HG03342 (cell line): ENCODE data around the gene LILRA6.
"Not testable (repeated sequence)": the region's sequence is repeated elsewhere in the genome, so short reads cannot be mapped to it uniquely, and the experiment has no call there.

ENCODE experiments used
- ATAC-seq: cut with Tn5 transposase; IDR thresholded peaks from one replicate; pipeline ENCODE4 v1.9.1; 2021; ENCODE audit warnings: mild to moderate bottlenecking, moderate library complexity; ENCODE audit not compliant: unreplicated experiment

LILRA6 gene

DNA sequence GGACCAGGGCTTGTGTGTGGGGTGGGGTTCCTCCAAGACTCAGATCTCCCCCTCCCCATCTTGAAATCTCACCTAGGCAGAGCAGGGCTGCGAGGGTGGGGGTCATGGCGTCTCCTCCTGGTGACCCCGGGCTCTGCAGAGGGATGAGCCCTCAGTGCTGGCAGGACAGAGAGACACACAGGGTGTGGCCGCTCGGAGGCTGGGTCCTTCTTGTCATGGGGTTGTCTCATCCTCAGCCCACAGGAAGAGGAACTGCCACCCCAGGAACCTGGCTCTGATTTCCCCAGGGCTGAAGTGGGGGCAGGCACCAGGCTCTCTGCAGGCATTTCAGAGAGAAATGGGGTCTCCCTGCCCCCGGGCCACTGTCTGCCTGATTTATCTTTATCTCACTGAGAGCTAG is at the start of gene LILRA6:
Gene LILRA6, minus strand, starts transcription at position 145 of the 400 bp plus-strand sequence.
- ATAC-seq = not testable (repeated sequence)

- ATAC-seq = not testable (repeated sequence)
Observed at GRCh38 chr19:54289160-54289559, 46.6 kb upstream of the LILRA6 start.

DNA sequence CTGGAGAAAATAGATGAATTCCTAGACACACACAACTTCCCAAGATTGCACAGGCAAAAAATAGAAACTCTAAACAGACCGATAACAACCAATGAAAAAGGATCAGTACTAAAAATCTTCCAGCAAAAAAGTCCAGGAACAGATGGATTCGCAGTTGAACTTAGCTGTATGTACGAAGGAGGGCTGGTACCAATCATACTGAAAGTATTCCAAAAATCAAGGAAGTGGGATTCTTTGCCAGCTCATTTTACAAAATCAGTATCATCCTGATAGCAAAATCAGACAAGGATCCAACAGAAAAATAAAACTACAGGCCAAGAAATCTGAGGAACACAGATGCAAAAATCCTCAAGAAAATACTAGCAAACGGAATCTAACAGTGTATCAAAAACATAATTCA is 44.9 kb upstream of the LILRA6 start:
- ATAC-seq = no peak

DNA sequence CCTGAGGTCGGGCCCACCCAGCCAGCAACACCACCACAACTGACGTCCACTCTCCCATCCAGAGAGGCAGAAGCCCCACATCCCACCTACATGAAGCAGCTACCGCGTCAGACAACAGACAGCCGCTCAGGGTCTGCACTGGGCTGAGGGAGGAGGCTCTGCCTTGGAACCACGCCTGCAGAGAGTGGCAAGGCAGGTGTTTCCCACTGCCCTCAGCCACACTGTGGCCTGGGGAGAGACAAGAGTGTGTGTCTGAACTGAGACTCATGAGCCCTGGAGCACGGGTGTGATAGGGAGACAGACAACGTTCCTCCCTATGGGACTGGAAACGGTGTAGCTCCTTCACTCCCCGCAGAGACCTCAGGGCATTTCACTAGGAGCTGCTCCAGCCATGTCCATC is 43.7 kb upstream of the LILRA6 start:
- ATAC-seq = not testable (repeated sequence)

- ATAC-seq = not testable (repeated sequence)
Observed at GRCh38 chr19:54285427-54286056, 43.0 kb upstream of the LILRA6 start.

GRCh38 chr19:54282686-54283470 is 40.3 kb upstream of the LILRA6 start:
- no peak for ATAC-seq

- ATAC-seq = not testable (repeated sequence)
Observed at GRCh38 chr19:54281729-54282075, 39.1 kb upstream of the LILRA6 start.

DNA sequence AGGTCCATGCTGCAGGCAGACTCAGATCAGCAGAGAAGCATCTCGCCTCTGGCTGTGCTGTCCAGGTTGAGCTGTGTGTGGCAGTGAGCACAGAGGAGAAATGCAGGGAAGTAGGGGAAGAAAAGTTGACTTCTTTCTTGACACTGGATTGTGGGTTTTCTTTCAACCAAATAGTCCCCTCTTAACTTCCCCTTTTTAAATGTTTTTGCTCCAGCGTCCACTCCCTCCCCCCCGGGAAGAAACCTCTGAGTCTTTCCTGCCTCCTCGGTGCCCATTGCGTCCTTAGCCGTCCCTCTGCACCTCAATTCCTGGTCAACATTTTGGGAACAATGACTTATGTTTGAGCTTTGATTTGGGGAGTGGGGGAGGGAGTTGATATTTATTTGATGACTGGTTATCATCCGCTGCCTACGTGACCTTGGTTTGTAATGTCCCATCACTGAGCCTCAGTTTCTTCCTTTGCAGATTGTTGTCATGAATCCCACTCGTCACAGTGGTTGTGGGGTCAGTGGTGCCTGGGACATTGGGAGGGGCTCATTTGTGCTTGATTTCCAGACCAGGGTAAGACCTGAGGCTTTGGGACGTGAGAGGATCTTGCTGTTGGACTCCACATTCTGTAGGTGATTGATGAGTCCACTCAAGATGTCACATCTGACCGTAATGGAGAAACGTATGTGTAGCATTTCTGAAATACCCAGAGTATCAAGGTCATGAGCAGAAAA is 38.6 kb upstream of the LILRA6 start, which contains the start of gene LILRB2:
Gene LILRB2, minus strand, starts transcription at position 104 of the 722 bp plus-strand sequence. CDS start 614 bp downstream, outside the sequence.
- no peak for ATAC-seq

- not testable (repeated sequence) for ATAC-seq
Observed at GRCh38 chr19:54280441-54280840, 37.9 kb upstream of the LILRA6 start.

GRCh38 chr19:54280025-54280424 is 37.4 kb upstream of the LILRA6 start:
- ATAC-seq = not testable (repeated sequence)

DNA sequence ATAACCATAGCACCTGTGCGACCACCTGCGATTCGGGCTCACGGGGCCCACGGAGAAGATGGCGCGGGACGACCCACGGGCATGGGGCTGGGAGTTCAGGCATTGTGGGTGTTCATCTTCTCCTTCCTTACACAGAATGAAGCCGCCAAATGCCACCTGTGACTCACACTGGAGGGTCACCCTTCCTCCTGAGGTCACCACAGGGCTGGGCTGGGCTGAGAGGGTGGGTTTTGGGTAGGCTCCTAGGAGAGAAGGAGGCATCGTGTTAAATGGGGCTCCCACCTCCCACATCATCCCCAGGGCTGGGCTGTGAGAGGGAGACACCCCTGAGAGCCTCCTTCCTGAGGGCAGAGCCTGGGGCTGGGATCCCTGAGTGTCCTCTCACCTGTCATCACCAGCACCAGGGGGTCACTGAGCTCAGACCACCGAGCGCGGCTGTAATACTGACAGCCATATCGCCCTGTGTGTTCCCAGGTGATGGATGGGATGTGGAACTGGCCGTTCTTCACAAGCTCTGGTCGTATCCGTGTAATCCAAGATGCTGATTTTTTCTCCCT is 36.9 kb upstream of the LILRA6 start:
- ATAC-seq = no peak

GRCh38 chr19:54278571-54279195 is 36.1 kb upstream of the LILRA6 start:
- ATAC-seq = not testable (repeated sequence)

DNA sequence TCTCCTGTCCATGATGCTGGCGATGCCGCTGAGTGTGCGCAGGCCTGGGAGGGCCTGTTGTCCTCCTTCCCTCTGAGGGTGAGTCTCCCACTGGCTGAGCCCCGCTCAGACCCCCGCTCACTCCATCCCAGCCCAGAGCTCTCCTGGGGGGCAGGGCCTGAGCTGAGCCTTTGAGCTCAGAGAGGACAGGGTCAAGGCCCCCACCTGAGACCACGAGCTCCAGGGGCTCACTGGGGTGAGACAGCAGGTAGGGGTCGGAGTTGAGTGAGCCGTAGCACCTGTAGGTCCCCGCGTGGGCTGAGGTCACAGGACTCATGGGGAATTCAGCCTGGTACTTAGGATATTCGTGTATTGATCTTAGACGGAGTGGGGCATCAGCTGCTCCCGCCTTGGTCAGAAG is 35.5 kb upstream of the LILRA6 start:
- ATAC-seq = not testable (repeated sequence)

- ATAC-seq = not testable (repeated sequence)
Observed at GRCh38 chr19:54277111-54277615, 34.6 kb upstream of the LILRA6 start.

DNA sequence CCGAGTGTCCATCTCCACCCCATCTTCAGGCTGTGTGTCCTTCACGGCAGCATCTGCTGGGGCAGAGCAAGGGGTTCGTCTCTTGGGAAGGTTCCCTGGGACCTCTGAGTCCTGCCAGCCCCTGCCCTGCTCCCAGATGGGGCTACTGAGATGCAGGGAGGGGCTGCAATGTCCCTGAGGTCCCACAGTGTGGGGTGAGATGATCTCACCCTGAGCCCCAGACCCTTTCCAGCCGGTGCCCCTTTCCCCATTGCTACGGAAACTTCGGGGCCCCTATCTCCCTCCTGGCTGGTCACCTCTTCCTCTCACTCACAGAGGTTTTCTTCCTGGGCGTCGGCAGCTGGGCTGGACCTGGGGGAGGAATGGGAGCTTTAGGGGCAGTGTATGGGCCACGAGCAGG is 33.4 kb upstream of the LILRA6 start:
- no peak for ATAC-seq

DNA sequence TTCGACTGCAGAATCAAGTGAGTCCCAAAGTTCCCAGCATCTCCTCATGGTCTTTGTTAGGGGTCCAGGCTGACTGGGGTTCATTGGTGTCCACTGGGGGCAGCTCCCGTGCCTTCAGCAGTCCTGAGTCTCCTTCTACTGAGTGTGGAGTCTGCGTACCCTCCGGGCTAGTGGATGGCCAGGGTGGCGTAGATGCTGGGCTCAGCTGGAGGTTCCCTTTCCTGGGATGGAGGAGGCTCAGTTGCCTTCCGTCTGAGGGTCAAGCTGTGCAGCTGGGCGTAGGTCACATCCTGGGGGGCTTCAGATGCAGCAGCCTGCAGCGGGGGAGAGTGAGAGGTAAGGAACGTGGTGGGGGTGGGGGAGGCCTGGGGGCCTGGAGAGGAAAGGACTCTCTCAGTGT is 31.9 kb upstream of the LILRA6 start:
- not testable (repeated sequence) for ATAC-seq

DNA sequence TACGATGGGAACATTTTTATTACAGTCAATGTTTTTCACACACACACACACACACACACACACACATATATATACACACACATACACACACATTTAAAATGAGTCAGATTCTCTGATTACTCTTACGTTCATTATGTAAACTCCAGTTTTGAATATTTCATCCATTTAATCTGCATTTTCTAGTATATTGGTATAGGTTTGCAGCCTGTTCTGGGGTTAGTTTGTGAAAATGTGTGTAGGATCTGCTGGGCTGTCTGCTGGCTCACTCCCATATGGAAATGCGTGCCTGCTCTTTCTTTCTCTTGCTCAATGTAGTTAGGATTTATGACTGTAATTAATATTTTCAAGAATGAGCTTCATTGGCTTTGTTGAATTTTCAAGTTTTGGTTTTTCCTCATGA is 31.2 kb upstream of the LILRA6 start:
- ATAC-seq = no peak

DNA sequence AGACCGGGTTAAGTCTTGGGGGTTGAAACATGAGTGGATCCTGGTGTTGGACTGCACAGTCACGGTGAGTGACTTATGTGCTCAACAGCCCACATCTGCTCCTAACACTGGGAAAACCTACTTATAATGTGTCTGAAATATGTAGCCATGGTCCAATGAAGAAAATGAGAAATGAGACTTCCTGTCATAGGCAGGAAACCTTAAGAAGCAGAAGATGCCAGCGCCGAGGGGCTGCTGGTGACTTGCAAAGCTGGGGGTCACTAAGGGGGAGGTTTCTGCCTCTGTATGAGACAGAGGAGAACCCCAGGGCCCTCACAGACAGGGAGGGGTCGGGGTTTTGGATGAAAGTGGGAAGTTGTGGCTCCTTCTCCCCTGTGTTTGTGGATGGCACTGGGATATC is 29.6 kb upstream of the LILRA6 start:
- ATAC-seq = not testable (repeated sequence)

DNA sequence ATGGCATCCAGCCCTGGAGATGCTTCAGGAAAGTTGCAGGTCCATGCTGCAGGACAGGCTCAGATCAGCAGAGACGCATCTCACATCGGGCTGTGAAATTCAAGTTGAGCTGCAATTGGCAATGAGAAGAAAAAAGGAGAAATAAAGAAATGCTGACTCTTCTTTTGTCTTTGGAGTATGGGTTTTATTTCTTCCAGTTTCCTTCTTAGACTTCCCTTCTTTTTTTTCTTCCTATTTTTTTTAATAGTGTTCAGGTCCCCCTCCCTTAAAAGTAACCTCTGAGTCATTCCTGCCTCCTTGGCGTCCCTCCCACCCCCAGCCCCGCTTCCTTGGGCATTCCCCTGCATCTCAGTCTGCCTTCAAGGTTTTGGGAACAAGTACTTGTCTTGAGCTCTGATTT is 29.0 kb upstream of the LILRA6 start:
- not testable (repeated sequence) for ATAC-seq

DNA sequence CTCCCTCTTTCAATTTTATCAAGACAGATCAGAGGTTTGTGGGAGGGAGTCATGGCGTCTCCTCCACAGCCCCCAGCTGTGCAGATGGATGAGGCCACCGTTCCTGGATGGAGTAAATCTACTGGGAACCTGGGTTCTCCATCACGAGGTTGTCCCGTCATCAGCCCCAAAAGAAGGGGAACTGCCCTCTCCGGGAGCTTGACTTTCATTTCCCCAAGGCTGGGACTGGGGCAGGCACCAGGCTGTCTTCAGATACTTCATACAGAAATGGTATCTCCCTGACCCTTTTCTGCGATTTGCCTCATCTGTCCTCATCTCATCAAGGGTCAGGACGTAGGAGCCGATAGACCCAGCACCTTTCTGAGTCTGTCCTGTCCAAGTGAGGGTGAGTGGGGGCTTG is 28.5 kb upstream of the LILRA6 start:
- ATAC-seq = no peak

DNA sequence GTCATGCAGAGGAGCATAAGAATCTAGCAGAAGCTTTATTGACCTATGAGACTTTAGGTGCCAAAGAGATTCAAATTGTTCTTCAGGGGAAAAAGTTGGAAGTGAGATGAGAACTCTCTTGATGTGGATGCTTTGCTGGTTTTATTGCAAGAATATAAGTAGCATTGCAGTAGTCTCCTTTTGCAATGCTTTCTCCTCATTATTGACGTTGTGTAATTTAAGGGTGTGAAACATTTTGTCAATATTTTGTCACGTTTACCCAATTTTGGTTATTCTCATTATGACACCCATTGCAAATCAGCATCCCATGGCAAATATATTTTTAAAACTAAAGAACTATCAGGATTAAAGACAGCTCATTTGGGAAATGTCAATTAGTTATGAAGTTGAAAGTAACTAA is 26.3 kb upstream of the LILRA6 start:
- ATAC-seq = no peak
